ENCODE results near the gene AP5B1.

The AP5B1 gene

DNA sequence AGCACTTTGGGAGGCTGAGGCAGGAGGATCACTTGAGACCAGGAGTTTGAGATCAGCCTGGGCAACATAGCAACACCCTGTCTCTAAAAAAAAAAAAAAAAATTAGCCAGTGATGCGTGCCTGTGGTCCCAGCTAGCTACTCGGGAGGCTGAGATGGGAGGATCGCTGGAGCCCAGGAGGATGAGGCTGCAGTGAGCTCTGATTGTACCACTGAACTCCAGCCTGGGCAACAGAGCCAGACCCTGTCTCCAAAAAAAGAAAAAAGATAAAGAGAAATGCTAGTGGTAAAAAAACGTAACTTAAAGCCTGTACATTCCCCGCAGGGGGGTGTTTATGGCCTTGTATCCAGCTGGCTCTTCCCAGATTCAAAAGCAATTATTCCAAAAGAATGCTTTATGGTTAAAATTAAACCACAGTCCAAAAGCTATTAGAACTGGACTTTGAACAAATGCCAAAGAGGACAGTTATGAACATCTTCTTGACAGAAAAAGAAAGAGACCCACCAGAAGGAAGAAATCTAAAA lies 36.6 kb upstream of the AP5B1 start:
- no peak for DNase-seq (ENCODE audit: low spot score)
- TF ChIP-seq, protein P1, sequence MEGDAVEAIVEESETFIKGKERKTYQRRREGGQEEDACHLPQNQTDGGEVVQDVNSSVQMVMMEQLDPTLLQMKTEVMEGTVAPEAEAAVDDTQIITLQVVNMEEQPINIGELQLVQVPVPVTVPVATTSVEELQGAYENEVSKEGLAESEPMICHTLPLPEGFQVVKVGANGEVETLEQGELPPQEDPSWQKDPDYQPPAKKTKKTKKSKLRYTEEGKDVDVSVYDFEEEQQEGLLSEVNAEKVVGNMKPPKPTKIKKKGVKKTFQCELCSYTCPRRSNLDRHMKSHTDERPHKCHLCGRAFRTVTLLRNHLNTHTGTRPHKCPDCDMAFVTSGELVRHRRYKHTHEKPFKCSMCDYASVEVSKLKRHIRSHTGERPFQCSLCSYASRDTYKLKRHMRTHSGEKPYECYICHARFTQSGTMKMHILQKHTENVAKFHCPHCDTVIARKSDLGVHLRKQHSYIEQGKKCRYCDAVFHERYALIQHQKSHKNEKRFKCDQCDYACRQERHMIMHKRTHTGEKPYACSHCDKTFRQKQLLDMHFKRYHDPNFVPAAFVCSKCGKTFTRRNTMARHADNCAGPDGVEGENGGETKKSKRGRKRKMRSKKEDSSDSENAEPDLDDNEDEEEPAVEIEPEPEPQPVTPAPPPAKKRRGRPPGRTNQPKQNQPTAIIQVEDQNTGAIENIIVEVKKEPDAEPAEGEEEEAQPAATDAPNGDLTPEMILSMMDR (IDR thresholded peaks at IDR 0.05; ENCODE audit: extremely low read depth, missing control alignments): no peak

DNA sequence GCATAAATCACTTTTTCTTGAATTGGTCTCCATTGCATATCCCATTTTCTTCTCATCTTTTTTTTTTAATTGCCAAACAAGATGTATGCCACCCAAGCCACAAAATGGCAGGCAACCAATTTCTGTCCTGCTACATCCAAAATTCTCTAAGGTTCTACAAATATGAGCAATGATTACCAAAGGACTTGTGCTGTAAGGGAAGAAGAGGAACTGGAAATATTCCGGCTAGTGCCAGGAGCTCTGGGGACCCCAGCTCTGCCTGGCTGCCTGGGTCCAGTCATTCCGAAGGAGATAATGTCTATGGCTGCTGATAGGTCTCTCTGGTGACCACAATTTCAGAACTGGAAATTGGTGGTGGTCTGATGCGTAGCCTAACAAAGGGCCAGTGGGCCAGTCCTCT lies 35.9 kb upstream of the AP5B1 start:
- DNase-seq (ENCODE audit: low spot score): no peak
- TF ChIP-seq, protein P1 (IDR thresholded peaks at IDR 0.05; ENCODE audit: extremely low read depth, missing control alignments): no peak

DNA sequence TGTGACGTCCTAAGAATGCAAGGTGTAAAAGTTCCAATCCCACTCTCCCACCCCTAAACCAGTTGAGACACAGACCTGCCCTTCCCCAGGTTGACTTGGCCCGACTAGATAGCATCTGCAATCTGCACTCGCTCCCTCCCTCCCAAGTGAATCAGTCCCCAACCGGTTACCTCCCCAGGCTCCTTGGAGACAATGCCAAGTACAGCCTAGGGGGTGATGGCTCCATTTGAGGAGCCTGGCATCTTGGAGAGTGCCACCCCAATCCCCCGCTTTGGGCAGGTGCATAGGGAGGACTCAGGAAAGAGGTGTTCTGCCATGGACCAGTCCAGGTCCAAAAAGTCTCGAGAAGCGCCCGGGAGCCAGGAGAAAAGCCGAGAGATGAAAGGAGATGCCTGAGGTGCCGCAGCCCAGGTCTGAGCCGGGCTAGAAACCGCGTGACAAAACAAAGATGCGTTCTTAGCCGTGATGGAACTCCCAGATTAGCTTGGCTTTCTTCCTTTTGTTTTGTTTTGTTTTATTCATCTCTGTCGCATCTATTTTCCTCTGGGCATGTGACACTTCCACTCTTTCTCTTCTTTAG lies 34.3 kb upstream of the AP5B1 start:
- TF ChIP-seq, protein P1 (IDR thresholded peaks at IDR 0.05; ENCODE audit: extremely low read depth, missing control alignments): no peak
- DNase-seq (ENCODE audit: low spot score): no peak

DNA sequence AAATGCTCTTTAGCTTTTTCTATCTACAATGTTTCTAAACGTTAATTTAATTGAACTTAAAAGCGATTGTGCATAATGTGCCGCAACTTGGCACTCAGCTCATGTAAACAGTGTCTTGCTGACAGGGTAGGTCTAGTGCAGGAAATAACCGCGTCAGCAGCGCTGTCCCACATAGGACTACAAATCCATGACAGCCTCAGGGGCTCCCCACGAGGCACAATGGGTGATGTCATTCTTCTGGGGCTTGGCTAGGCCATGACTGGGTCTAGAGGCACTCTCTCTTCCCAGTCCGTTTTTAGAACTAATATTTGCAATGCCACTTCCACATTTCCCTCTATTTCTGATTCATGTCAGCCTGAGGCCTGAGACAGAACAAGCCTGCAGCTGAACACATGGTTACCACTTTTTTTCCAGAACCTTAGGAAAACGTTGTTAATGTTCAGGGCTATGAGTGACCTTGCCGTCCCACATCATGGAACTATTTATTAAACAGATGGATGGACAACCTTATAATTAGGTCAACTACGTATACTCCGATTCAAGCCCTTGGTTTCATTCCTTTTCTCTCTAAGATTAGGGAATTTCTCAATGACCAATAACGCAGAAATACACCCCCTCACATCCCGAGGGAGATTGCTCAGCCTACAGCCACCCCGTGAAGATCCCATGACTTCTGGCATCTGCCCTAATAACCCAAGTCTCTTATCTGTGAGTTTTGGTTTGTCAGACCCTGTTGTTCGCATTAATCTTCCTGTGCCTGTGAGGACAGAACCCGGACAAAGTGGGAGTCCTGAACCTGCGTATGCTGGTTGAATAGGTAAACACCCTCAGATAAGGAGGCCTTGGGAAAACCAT lies 33.6 kb upstream of the AP5B1 start:
- DNase-seq (ENCODE audit: low spot score): no peak
- TF ChIP-seq, protein P1 (IDR thresholded peaks at IDR 0.05; ENCODE audit: extremely low read depth, missing control alignments): no peak

DNA sequence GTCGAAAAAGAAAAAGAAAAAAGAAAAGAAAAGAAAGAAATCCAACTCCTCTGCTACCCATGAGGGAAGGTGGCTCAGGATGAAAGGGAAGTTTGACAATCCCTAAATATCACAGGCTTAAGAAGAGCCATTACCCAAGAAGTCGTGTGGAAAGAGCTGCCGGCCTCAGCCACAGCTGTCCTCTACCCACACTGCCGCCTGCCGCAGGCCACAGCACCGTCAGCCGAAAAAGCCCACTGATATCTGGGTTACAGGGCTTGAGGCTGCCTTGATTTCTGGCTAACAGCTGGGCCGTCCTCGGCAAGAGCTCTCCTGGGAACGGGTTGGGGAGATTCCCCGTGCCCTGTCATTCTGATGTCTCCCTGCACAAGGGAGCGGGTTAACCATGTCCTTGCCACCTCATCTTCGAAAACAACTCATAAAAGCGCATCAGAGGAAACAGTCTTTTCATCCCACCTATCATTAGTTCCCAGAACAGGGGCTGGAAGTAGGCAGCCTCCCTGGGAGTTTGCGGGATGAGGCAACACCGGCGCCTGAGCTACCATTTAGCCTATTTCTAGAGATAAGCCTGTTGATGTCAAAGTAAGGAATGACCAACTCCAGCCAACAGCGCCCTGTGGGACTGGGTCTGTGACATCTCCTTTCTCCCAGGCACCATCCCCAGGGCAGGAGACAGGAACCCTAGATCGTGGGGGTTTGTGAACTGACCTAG lies 31.1 kb upstream of the AP5B1 start:
- no peak for DNase-seq (ENCODE audit: low spot score)
- TF ChIP-seq, protein P1 (IDR thresholded peaks at IDR 0.05; ENCODE audit: extremely low read depth, missing control alignments): no peak

DNA sequence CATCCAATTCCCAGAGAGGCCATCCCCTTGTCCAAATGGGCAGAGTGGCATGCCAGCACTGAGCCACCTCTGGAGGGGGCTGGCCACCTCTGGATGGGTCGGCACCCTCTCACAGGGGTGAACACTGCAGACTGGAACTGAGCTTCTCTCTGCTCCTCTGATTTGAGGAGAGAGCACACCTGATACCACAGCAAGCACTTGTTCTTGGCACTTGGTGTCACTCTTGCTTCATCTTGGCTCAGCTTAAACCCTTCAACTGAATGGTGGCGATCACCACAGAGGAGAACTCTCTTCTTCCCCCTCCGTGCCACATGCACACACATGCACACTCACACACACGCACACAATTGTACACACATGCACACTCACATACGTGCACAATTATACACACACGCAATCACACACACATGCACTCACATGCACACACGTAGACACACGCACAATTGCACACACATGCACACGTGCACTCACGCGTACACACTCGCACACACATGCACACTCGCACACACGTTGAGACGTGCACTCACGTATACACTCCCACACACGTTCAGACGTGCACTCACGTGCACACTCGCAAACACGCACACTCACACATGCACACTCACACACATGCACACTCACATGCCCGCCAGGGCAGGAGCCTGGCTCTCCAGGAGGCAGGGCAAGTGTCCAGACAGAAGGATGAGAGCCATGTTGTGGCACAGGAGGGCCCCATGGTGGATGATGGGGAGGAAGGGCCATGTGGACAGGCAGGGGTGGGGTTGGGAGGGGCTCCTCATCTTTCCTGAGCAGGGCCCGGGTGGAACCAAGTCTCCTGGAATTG lies 29.5 kb upstream of the AP5B1 start:
- TF ChIP-seq, protein P1 (IDR thresholded peaks at IDR 0.05; ENCODE audit: extremely low read depth, missing control alignments): no peak
- no peak for DNase-seq (ENCODE audit: low spot score)
